Stimulated activated CD4-positive, alpha-beta T cell treated with anti-CD3 and anti-CD28 coated beads, Interleukin-2, amount 100 ng/mL, for 48 hours (primary cell): ENCODE results near the gene XYLT1.
"Not testable (repeated sequence)": the region's sequence is repeated elsewhere in the genome, so short reads cannot be mapped to it uniquely, and the experiment has no call there.

ENCODE experiments used
- DNase-seq, 2 donors: peaks; one replicate each; pipeline ENCODE4 v3.0.0-alpha.2; 2020

The XYLT1 gene

GRCh38 chr16:17327664-17328335, 143.0 kb downstream of the XYLT1 start:
- DNase-seq: no peak

DNA sequence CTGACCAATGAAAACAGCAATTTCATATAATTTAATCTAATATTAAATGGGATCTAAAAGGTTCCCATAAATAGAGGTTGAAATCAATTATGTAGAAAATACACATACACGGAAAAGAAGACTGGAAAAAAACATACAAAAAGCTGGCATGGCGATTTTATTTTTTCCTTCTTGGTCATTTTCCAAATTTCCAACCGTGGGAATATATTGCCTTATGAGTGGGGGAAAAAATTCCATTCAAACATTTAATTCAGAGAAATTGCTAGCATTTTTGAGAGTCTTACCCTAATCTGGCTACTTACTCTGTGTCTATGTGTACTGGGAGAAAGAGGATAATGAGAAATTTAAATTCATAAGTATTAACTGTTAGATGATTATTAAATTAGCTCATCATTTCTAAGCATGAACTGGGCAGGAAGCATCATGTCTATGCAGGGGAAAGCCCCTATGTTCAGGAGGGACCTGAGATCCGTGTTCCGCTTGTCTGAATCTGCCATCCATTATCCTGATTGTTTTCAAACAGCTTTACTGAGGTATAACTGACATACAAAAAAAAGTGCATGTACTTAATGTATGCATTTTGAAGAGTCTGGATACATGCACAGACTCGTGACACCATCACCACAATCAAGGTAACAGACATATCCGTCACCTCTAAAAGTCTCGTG, 145.2 kb downstream of the XYLT1 start:
- no peak for DNase-seq

DNA sequence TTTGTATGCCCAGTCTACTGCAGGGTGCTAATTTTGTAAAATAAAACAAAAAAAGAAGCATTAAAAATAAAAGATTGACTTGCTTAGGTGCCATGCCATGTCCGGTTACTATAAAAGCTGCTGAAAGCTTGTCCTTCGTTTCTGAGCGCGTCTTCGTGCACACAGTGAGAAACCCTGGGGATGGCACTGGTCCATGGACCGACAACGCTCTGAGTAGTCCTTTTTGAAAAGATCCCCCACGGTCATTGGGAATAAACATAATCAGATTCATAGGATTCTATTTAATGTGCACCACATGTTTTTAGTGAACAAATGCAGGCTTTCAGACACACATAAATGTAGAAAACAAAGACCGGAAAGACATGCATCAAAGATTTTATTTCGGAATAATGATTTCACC, 146.3 kb downstream of the XYLT1 start:
- no peak for DNase-seq

DNA sequence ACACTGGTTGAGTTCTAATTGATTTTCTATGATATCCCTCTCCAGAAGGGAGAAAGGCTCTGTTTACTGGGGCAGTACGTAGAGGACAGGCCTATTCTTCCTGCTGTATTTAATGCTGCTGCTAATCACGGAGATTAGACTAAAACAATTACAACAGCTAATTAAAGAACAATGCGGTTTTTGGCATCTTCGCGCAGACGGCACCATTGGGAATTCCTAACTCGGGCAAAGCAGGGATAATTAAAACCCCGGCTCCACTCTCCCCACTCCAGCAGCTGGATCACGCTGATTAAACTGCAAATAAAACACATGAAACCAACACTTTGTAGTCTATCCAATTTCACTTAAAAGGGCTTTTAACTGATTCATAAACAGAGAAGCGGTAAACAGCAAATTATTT, 147.6 kb downstream of the XYLT1 start:
- DNase-seq: no peak

DNA sequence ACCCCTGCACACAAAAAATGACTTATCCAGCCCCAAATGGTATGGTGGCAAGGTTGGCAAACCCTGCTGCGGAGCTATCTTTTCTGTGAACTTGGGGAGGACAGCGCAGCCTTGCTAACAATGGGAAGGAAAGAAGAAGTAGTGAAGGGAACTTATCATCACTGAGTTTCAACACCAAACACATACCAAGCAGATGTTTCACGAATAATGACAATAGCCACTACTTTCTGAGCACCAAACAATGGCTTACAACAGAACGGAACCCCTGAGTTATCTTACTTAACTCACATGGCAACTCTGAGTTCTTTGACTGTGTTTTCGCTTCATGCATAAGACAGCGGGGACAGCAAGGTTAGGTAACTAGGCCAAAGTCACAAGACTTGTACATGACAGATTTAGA, 148.9 kb downstream of the XYLT1 start:
- no peak for DNase-seq

DNA sequence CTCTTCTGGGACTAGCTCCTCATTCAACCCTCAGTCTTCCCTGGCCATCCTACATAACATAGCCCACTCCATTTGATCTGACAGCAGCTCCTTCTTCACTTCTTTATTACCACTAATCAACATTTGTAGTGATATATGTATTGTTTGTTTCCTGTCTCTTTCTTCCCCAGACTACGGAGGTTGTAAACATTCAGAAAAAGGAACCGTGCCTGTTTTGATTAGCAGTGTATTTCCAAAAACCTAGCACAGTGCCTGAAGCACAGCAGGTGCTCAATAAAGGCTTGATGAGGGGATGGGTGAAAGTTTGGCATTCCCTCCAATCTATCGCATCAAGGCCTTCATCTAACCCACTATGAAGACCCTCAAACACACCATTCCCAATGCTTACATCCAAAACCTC, 150.8 kb downstream of the XYLT1 start:
- DNase-seq: no peak

GRCh38 chr16:17318238-17318637, 152.5 kb downstream of the XYLT1 start:
- DNase-seq: no peak

- no peak for DNase-seq
These were observed 154.8 kb downstream of the XYLT1 start for GRCh38 chr16:17316005-17316404.

DNA sequence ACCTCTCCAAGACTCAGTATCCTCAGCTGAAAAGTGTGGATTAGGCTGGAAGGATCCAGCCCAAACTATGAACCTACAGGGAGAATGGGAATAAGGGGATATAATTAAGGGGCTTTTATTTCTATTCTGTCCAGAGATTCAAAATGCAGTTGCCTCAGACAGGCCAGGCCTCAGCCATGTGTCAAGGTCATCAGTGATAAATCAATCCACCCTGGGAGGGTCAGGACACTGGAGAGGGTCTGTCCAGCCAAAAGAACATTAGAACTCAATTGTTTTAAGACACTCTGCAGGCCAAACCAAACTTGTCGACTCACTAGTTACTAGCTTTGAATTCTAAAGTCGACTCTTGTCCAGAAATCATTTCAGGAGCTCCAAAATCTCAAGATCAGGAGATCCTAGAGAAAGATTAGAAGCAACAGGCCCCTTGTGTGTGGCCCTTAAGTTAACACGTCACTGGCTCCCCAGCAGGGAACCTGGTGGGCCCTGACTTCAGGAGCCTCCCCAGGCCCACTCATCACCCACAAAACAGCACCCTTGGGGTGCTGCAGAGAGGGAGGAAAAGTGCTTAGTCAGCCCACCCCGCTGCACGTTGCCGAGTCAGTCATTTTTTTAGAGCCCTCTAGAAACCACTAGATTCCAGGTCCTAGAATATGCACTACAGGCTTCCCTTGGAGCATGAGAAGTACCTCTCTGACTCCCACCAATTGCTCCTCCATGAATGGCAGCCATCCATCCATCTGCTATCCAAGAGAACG, 156.8 kb downstream of the XYLT1 start:
- no peak for DNase-seq

GRCh38 chr16:17313085-17313611, 157.6 kb downstream of the XYLT1 start:
- no peak for DNase-seq

GRCh38 chr16:17312094-17312710, 158.6 kb downstream of the XYLT1 start:
- no peak for DNase-seq

DNA sequence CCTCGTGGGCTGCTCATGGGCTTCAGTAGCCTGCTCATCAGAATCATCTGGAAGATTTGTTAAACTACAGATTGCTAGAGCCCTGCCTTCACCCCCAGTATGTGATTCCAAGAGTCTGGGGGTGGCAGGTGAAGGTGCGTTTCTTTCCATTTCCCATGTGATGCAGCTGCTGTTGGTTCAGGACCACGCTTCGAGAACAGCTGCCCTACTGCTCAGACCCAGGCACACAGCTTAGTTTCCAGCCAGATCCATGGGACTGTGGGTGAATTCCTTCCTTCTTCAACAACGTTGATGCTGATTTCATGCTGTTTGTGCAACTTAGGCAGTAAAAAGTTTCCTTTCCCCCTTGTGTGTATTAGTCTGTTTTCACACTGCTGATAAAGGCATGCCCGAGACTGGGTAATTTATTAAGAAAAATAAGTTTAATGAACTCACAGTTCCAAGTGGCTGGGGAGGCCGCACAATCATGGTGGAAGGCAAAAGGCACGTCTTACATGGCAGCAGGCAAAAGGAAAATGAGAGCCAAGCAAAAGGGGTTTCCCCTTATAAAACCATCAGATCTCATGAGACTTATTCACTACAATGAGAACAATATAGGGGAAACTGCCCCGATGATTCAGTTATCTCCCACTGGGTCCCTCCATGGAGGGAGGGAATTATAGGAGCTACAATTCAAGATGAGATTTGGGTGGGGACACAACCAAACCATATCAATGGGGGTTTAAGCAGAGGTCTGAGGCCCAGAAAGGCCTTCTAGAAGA, 159.2 kb downstream of the XYLT1 start:
- no peak for DNase-seq

- DNase-seq: no peak
These were observed 161.2 kb downstream of the XYLT1 start for GRCh38 chr16:17309510-17309909.

- no peak for DNase-seq
These were observed 162.6 kb downstream of the XYLT1 start for GRCh38 chr16:17308186-17308585.

- DNase-seq: no peak
These were observed 163.3 kb downstream of the XYLT1 start for GRCh38 chr16:17307504-17307903.

DNA sequence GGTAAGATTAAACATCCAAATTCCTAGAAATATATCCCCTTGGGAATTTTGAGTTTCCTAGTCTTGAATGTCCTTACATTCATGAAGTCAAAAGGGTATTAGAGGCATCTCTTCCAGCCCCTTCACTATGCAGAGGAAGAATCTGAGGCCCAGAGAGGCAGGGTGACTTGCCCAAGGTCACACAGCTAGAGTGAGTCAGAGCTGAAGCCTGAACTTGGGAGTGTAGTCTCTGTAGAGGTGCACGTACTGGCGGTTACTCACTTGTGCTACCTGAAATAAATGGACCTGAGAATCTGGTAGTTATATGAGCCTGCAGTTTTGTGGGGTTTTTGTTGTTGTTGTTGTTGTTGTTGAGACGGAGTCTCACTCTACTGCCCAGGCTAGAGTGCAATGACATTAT, 164.0 kb downstream of the XYLT1 start:
- DNase-seq: no peak

DNA sequence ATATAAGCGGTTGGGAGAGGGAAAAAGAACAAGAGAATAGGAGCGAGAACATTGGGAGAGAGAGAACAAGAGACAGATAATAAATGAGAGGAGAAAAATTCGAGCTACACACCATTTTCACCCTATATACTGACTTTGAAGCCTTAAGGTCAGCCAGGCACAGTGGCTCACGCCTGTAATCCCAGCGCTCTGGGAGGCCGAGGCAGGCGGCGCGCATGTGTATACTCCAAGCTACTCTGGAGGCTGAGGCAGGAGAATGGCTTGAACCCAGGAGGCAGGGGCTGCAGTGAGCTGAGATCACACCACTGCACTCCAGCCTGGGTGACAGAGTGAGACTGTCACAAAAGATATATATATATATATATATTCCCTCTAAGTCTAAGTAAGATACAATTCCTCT, 164.5 kb downstream of the XYLT1 start:
- not testable (repeated sequence) for DNase-seq

DNA sequence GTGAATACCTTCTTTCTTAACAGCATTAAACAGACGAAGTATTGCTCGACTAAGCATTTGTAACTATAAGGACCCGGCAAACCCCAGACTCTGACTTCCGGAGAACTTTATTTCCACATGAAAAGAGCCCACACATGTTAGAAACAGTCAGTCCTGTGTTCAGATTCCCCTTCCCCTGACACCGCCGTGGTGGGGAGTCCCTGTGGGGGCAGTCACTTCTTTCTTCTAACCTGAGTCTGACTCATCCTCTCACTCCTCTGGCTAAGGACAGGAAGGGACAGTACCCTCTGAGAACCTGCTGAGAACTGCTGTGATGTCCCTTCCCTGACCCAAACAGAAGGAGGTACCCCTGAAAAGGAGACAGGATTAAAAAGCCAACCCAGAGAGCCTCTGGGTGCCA, 165.1 kb downstream of the XYLT1 start:
- peak; percentile 10 to 26 for DNase-seq

GRCh38 chr16:17304491-17305119, 166.2 kb downstream of the XYLT1 start:
- no peak for DNase-seq

DNA sequence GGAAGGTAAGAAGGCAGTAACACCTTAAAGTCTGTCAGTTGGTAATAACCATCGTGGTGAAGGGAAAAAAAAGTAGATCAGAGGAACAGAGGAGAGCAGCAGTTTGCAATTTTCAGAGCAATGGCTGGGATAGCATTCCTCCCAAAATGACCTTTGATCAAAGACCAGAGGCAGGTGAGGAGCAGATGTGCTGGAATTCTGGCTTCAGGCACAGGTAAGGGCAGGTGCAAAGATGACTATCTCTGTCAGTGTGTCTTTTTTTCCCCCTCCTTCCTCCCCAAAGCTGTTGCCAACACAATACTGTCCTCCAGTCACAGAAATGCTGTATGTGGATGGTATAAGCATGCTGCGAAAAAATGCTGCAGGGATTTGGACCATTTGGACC, 166.7 kb downstream of the XYLT1 start:
- no peak for DNase-seq

GRCh38 chr16:17303101-17303500, 167.7 kb downstream of the XYLT1 start:
- no peak for DNase-seq

GRCh38 chr16:17302620-17303019, 168.1 kb downstream of the XYLT1 start:
- DNase-seq: no peak
